Measurements from ENCODE around the gene FYTTD1. TPM values are rescaled to one million over a fixed set of nuclear protein-coding genes. Genes with fewer than 3 reads are reported as not detected.

Gene FYTTD1
- total RNA-seq, 1 donor from 2014 or later, result 87.5 TPM

DNA sequence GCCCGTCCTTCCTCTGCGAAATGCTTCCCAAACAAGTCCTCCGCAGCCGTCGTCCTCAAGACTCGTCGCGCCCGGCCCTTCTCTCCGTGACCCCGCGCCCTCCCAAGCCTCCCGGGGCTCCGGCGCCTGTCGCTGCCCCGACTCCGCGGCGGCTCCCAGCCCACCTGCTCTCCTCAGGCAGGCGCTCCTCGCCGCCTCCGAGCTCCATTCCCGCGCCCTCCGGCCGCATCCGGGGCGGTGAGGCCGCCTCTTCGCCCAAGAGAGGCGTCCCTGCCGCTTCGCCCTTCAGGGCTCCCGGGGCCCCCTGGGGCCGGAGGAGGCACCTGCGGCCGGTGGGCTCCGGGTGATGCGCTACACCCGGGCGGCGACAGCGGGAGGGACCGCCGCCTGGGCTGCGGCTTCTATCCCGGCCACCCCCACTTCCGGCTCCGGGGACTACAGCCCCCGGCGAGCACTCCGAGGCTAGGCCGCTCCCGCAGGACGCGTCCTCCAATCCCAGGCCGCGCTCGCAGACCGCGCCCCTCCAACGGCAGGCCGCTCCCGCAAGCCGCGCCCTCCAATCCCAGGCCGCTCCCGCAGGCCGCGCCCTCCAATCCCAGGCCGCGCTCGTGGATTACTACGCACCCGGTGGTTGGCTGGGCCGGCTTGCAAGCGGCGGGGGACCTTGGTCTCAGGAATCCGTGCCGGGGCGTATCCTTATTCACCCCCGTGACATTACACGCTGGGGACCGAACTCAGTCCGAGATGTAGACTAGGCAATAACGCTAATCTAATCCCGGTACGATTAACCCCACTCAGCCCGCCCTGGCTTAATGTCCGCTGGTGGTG, 13.0 kb upstream of the FYTTD1 start, which contains the start of gene RUBCN:
RUBCN (minus strand) TSS at position 414 of the 828 bp plus-strand sequence; CDS start at position 229, 185 bp downstream.
- intact Hi-C loops (cut with DNase I), result loop anchor here (2.0 kb wide), 1 partner anchor 14 kb away; no protein-coding TSS in a partner anchor
- peak; percentile 97 for DNase-seq (ENCODE audit: low spot score)

DNA sequence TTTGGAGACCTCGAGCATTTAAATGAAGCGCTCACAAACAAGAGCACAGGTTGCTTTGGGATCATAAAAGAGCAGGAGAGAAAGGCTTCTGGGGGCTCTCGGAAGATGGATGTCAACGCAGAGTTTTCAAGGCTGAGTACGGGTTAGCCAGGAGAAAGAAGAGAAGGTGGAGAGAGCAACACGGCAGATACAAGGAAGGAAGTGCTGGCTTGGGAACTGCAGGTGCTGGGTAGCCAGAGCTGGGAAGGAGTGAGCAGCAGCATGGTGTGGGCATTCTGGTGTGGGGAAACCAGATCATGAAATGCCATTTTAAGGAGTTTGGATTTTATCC, 12.4 kb upstream of the FYTTD1 start:
- intact Hi-C loops (cut with DNase I), result loop anchor here (2.0 kb wide), 1 partner anchor 14 kb away; no protein-coding TSS in a partner anchor
- DNase-seq (ENCODE audit: low spot score), result no peak

DNA sequence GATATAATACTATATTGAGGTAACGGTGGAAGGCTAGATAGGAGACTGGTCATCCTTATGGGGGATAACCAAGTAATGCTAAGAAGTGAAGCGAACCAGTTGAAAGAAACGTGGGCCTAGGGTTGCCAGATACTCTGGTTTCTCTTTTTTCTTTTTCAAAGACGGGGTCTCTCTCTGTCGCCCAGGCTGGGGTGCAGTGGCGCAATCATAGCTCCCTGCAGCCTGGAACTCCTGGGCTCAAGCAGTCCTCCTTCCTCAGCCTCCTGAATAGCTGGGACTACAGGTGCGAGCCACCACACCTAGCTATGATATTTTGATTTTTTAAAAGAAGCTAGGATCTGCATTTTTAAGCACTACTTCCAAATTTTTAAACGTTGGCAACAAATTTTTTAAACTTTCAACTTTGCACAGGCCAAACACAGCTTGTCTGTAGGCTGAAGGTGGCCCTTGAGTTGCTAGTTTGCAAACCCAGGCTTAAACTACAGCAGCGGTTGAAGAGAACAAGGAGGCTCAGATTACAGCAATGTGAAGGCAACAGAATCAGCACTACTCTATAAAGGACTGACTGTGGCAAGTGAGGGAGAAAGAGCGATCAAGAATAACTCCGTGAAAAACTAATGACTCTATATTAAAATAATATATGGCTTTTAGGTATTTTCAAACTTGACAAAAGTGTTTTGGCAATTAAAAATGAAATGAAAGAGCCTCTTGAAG, 11.8 kb upstream of the FYTTD1 start:
- no peak for DNase-seq (ENCODE audit: low spot score)
- intact Hi-C loops (cut with DNase I), result loop anchor here (2.0 kb wide), 1 partner anchor 13 kb away; no protein-coding TSS in a partner anchor

DNA sequence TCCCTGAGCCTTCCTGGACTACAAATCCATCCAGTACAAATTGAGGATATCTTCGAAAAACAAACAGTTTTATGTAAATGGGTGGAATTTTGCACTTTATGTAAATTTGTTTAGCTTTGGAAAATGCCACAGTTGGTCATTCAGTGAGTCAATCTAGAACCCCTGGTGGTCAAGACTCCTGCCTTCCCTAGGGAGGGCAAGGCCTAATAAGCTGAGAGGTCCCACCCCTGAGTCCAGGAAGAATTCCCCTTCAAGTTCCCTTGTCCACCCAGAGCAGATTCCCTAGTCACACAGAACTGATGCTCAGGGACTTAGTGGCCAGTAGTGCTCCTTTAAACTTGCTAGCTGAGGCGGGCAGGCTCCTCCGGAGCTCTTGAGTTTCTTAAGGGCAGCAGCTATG, 6.9 kb upstream of the FYTTD1 start:
- DNase-seq (ENCODE audit: low spot score), result no peak
- intact Hi-C loops (cut with DNase I), result no loop called here

DNA sequence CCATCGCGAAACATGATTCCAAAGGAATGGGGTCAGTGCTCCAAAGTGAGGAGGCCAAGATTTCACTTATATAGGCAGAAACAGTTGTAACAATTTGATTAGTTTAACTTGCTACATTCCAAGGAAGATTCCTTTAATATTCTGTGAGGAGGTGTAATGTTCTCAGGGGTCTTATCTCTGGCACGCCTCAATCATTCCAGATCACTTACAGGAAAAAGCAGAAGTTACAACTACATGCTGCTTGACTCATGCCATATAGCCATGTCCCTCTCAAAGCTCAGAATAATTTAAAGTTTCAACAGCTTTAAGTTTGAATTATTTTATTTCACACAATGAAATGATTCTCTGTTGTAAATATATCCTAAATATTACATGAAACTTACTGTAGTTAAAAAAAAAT, 3.5 kb upstream of the FYTTD1 start:
- intact Hi-C loops (cut with DNase I), result no loop called here
- no peak for DNase-seq (ENCODE audit: low spot score)

DNA sequence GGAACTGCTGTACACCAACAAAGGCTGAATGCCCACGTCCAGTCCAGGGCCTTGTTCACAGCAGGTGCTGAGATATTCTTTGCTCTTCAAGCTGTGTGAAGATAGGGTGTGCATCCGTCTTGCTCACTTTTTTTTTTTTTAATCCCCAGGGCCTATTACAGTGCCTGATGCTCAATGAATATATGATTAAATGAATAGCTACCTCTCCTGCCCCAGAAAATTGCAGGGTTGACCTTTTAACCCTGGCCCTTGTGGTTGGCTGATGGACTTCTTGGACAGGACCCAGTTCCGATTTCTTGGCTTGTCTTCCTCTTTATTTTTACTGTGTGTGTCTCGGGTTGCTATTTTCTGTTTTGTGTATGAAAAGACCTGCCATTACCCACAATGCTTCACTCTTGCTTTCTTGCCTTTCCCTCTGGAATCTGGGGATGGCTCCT, 2.9 kb upstream of the FYTTD1 start:
- intact Hi-C loops (cut with DNase I), result no loop called here
- DNase-seq (ENCODE audit: low spot score), result no peak

DNA sequence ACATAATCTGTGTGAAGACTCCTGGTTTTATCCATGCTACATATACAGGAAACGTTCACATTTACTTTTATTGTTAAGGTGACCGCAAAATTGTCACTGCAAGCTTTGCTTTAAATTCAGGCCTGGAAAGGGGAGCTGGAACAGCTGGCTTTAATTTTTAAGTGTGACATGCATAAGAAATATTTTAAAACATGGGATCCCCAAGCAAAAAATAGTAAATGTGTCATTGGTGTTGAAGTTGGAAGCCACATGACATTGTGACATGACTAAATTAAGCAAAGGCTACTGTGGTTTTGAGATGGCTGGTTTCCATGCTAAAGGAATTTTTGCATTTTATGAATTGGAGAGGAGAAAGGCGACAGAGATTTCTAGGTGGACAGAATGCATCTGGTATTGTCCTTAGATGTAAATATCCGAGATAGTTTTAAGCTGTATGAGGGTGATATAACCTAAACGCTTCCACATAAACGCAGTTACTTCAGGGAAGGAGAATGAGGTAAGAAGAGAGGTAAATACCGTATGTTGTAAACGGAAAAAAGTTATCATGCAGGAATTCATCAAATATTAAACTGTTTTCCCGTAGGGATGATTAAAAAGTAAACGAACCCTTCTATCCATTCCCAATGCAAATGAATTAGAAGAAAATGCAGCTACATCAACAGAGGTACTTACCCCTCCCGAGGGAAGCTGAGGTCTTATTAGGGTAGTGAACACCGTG, 927 bp upstream of the FYTTD1 start:
- intact Hi-C loops (cut with DNase I), result loop anchor here (2.0 kb wide), 1 partner anchor 36 kb away; no protein-coding TSS in a partner anchor
- no peak for DNase-seq (ENCODE audit: low spot score)

DNA sequence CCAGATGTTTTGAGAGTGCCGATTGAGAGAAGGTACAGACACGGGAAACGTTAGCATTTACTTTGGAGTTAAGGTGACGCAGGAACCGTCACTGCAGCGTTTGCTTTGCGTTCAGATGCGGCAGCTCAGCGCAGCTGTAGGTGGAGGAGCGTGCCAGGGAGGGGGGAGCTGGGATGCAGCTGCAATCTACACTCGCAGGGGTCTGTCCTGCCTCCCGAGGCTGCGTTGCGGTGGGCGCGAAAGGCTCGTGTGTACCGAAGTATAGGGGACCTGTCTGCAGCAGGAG, 425 bp upstream of the FYTTD1 start:
- intact Hi-C loops (cut with DNase I), result loop anchor here (2.0 kb wide), 1 partner anchor 36 kb away; no protein-coding TSS in a partner anchor
- no peak for DNase-seq (ENCODE audit: low spot score)

DNA sequence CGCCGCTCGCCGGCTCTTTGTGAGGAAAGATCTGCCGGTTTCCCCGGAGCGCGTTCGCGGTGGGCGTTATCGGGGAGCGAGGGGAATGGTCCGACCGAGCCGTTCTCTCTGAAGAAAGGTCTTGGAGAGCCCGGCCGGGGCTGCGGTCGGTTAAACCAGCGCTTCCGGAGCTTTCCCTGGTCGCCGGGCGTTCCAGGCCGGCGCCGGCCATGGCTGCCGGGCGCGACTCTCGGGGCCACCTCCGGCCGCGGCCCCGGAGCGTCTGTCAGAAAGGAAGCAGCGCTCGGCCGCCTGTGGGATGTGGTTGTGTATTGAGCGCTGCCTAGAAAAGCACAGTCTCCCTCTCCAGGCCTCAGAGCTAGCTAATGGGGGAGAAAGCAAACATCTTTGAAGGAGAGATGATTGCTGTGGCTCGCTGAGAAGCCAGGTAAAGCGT, 731 bp downstream of the FYTTD1 start:
- peak; percentile 86 for DNase-seq (ENCODE audit: low spot score)

DNA sequence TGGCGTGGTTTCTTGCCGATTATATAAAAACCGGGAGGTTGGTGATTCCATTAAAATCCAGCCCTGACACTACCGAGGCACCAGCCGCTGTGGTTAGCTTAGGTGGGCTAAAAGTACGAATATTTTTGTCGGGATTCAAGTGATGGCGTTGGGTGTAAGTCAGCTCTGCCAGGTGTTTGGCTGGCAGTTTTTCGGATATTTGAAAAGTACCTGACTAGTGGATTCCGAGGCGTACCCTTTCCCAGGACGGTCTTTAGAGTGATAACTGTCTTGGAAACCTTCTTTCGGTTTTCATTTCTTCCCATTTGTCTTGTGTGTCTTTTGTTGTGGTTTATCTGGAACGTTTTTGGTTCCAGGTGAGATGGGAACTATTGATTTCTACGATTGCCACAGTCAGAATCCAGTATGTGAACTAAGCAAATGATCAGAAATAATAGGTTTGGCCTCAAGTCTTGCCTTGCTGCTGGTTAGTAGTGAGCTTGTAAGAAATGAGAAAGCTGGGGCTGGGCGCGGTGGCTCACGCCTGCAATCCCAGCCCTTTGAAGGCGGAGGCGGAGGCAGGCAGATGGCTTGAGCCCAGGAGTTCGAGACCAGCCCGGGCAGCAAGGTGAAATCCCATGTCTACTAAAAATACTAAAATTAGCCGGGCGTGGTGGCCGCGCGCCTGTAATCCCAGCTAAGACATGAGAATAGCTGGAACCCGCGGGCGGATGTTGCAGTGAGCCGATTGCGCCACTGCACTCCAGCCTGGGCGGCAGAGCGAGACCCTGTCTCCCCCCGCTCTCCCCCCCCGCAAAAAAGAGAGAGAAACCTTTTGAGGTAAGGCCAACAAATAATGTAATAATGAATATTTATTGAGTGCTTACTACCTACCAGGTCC, 1.4 kb downstream of the FYTTD1 start:
- peak; percentile 82 for DNase-seq (ENCODE audit: low spot score)
- intact Hi-C loops (cut with DNase I), result loop anchor here (2.0 to 5.0 kb wide), 2 partner anchors 14 to 41 kb away; partner anchors contain the start of genes LRCH3 and RUBCN

More for the DNA sequence above, 731 bp downstream of the FYTTD1 start:
- intact Hi-C loops (cut with DNase I), result loop anchor here (2.0 to 5.0 kb wide), 2 partner anchors 14 to 42 kb away; partner anchors contain the start of genes LRCH3 and RUBCN

DNA sequence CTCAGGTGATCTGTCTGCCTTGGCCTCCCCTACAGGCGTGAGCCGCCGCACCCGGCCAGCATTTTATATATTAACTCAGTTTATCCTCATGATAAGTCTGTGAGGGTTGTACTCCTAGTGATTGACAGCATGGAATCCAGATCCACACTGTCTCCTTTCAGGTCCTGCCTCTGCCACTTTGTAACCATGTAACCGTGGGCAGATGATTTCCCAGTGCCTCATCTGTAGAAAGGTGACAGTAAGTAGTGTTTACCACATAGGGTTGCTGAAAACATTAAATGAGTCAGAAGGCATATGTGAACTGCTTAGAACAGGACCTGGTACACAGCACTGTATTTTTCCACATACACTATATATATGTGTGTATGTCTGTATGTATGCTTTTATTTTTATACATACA, 2.4 kb downstream of the FYTTD1 start:
- intact Hi-C loops (cut with DNase I), result loop anchor here (5.0 kb wide), 1 partner anchor 40 kb away; the partner anchor contains the start of gene LRCH3
- no peak for DNase-seq (ENCODE audit: low spot score)

DNA sequence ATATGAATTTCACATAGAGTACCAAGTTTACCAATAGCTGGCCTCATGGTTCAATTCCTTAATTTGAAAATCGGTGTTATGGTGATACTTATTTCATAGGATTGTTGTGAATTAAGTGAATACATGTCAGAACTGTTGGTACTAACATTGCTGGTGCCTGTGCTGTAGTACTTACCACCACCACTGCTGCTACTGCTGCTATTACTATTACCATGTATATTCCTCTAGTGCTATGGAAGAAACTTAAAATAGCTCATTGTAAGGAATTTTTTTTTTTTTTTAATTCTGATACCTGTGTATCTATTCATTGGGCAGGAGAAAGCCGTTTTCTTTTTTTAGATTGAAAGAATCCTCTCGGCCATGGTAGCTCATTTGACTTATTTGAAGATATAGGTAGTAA, 3.6 kb downstream of the FYTTD1 start:
- intact Hi-C loops (cut with DNase I), result loop anchor here (5.0 kb wide), 1 partner anchor 39 kb away; the partner anchor contains the start of gene LRCH3
- no peak for DNase-seq (ENCODE audit: low spot score)

DNA sequence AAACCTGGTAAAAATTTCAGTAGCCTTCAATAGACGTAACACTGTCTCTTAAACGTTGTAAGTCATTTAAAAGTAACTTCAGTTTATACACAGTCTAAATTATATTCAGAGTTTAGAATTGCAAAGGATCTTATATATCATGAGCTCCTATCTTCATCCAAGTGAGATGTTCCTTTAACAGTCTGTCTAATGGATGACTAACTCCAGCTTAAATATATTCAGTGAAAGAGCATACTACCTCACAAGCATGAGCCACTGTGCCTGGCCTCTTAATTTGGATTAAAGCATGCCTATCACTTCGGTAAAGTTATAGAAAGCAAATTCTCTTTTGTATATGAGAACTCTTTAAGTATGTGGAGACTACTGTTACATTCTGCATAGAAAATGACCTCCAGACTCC, 7.0 kb downstream of the FYTTD1 start:
- no peak for DNase-seq (ENCODE audit: low spot score)
- intact Hi-C loops (cut with DNase I), result no loop called here

DNA sequence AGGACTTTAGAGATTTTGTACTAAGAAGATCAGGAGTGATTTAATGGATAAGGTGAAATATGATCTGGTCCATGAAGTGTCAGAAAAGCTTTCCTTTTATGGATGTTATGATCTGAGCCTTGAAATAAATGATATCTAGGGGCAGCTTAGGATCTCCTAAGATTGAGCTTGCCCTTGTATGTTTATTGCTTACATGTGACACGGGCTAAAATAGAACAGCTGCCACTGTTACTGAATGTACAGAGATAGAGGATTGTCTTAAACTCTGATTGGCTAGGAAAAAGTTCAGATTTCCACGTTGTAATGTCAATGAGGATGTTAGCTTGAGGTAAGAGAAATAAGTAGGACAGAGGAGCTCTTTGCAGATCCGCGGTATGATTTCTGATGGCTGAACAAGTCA, 8.8 kb downstream of the FYTTD1 start:
- DNase-seq (ENCODE audit: low spot score), result no peak
- intact Hi-C loops (cut with DNase I), result no loop called here

DNA sequence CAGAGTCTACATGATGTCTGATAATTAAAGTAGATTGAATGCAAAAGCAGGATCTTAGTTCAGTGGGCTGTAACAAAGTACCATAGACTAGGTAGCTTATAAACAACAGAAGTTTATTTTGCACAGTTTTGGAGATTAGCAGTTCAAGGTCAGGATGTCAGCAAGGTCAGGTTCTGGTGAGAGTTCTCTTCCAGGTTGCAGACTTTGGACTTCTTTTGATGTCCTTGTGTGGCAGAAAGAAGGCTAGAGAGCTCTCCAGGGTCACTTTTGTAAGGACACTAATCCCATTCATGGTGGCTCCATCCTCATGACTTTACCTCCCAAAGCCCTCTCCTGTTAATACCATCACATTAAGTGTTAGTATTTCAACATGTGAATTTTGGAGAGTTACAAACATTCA, 12.1 kb downstream of the FYTTD1 start:
- no peak for DNase-seq (ENCODE audit: low spot score)
- intact Hi-C loops (cut with DNase I), result no loop called here

DNA sequence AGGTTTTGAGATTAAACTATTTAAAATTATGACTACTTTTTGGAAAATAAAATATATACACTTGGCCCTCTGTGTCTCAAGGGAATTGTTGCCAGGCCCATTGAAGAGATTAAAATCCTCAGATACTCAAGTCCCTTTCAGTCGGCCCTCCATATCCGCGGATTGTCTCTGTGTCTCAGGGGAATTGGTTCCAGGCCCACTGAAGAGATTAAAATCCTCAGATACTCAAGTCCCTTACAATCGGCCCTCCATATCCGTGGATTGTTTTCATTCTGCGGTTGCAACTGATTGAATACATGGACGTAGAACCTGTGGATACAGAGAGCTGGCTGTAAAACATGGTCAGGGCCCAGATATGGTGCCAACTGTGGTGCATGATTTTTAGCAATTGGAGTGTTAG, 25.6 kb downstream of the FYTTD1 start:
- intact Hi-C loops (cut with DNase I), result no loop called here
- no peak for DNase-seq (ENCODE audit: low spot score)

DNA sequence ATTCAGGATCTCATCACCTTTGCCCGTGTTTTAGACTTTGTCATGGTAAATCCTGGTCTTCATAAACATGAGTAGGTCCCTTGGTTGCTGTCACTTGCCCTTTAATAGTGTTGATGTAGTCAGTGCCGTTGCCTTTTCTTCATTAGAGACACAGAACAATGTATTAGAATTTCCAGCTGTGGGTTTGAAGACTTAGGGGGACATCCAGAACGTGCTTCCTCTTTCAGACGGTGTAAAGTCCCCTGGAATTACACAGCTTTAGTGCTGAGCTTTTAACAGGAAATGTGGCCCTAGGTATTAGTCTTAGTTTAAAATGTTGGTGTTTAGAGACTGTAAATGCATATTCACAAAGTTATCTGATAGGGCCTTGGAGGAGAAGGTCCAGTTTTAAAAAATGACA, 32.5 kb downstream of the FYTTD1 start:
- intact Hi-C loops (cut with DNase I), result no loop called here
- no peak for DNase-seq (ENCODE audit: low spot score)

DNA sequence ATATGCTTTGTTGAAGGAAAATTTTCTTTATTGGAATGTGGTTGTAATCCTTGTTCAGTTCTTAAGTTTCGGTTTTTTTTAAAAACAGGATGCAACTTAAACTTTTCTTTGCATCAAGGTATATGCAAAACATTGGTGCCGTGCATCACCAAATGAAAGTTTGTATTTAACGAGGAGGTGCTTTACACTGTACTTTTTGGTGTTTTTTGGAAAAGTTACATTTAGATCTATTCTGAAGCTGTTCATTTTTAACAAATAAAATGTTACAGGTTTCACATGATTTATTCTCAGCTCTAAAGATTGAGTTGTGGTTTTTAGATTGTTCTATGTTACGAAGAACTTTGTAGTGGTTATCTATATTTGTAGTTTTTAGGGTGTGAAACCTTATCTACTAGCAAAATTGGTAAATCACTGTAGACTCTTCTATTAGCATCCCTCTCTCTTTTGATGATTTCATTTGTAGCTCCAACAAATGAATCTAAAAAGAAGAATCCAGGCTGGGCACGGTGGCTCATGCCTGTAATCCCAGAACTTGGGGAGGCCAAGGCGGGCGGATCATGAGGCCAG, 34.4 kb downstream of the FYTTD1 start:
- intact Hi-C loops (cut with DNase I), result no loop called here

DNA sequence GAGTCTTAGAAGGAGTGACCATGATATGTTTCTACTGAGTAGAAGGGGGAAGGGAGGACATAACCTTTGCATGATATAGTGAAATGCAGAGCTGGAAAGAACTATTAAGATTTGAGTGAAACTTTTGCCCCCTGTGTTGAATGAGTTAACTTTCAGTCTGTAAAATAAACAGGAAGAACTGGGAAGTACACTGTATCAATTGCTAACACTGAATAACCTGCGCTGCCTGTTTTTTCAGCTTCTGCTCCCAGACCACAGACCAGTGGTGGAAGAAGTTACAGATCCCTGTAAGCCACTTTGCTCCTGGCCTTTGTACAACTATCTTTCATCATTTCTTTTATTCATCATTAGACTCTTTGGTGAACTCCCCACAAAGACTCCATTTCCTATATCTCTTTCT, 37.7 kb downstream of the FYTTD1 start:
- no peak for DNase-seq (ENCODE audit: low spot score)
- intact Hi-C loops (cut with DNase I), result no loop called here

More for the DNA sequence above, 34.4 kb downstream of the FYTTD1 start:
- no peak for DNase-seq (ENCODE audit: low spot score)
